OCI-LY7 (cell line): ENCODE measurements around the gene DDHD1.
A peak's percentile ranks its signal among the peaks of the same experiment; 100 is the strongest.

ENCODE experiments used
- CTCF ChIP-seq: fragments of 200-600 bp; sonication (generic); conservative IDR thresholded peaks from 2 replicates; pipeline ENCODE4 v1.5.1; 2014; ENCODE audit warnings: mild to moderate bottlenecking, antibody characterized with exemption, low read length, moderate library complexity, mixed read lengths
- EZH2phosphoT487 ChIP-seq: fragments of 200-600 bp; sonication (generic); IDR thresholded peaks from 2 replicates; pipeline ENCODE4 v1.6.1; 2018; ENCODE audit warnings: low read depth, borderline replicate concordance, mild to moderate bottlenecking, mixed run types, antibody characterized with exemption, low read length, moderate library complexity, mixed read lengths

GRCh38 chr14:53195949-53196348 lies 42.8 kb upstream of the DDHD1 start:
- TF ChIP-seq CTCF (0 out of 2 replicates have a peak, but pooled peaks have one; percentile 19), EZH2phosphoT487 (no peak)
